ENCODE data around the gene DDX27. TPM values are rescaled to one million over a fixed set of nuclear protein-coding genes. Genes with fewer than 3 reads are reported as not detected.

Gene DDX27
- total and polyA plus RNA-seq, 4 experiments from 2014 or later = 21.6 to 60.4 (median 53.7) TPM

GRCh38 chr20:49286689-49287551 is 67.7 kb downstream of the DDX27 start:
- Mint-ChIP-seq H3K4me1 (peaks cover 21 to 50% (median 38%) of the 10 kb centered on the region in 4 donors), H3K4me3 (peak overlapping the region in 3 of 8 donors; percentile 8 to 37 (median 30)), H3K9me3 (peaks cover 0 to 77% (median 69%) of the 10 kb centered on the region in 8 donors), H3K27me3 (no peaks in the 10 kb centered on the region), H3K27ac (peak overlapping the region; percentile 27 to 96 (median 66)), H3K36me3 (peaks cover 96% of the 10 kb centered on the region in 2 donors)
- intact Hi-C loops (cut with micrococcal nuclease) = no loop called here
- Histone ChIP-seq H3K4me3 (ENCODE audit: low read length in 2 of 2) (no peak overlapping the region), H3K27me3 (ENCODE audit: insufficient read depth, low read length) (no peaks in the 10 kb centered on the region), H3K9me3 (ENCODE audit: control insufficient read depth in 1 of 2, low read length in 2 of 2) (peaks cover 18 to 50% of the 10 kb centered on the region in 2 donors), H3K4me1 (ENCODE audit: insufficient read depth, low read length) (peaks cover 24% of the 10 kb centered on the region), H3K36me3 (ENCODE audit: insufficient read depth, low read length) (peaks cover 90% of the 10 kb centered on the region), H3K27ac (ENCODE audit: low read depth, low read length) (no peak overlapping the region)
- ChIA-PET POLR2A (ENCODE audit: partially characterized antibody) (interaction anchor here (0.8 to 2.8 kb wide), 4 partner anchors 8 to 16 kb away, joined by 4 to 14 read pairs (median 8); partner anchors contain the start of gene ZNFX1), CTCF (ENCODE audit: partially characterized antibody) (no interaction called here)
- DNase-seq = no peak

- Histone ChIP-seq H3K36me3 (ENCODE audit: insufficient read depth, low read length) (peaks cover 82% of the 10 kb centered on the region), H3K9me3 (ENCODE audit: control insufficient read depth in 1 of 2, low read length in 2 of 2) (peaks cover 13 to 43% of the 10 kb centered on the region in 2 donors), H3K4me1 (ENCODE audit: insufficient read depth, low read length) (peaks cover 16% of the 10 kb centered on the region), H3K27ac (ENCODE audit: low read depth, low read length) (no peak overlapping the region), H3K27me3 (ENCODE audit: insufficient read depth, low read length) (no peaks in the 10 kb centered on the region), H3K4me3 (ENCODE audit: low read length in 2 of 2) (no peak overlapping the region)
- peaks cover 14 to 42% (median 32%) of the 10 kb centered on the region in 4 donors for H3K4me1 Mint-ChIP-seq
- no peaks in the 10 kb centered on the region for H3K27me3 Mint-ChIP-seq
- no peak overlapping the region for H3K4me3 Mint-ChIP-seq
- ChIA-PET CTCF (ENCODE audit: partially characterized antibody) (no interaction called here), POLR2A (ENCODE audit: partially characterized antibody) (interaction anchor here (0.8 to 2.8 kb wide), 3 partner anchors 9 to 11 kb away, joined by 4 to 14 read pairs (median 10); partner anchors contain the start of gene ZNFX1)
- intact Hi-C loops (cut with micrococcal nuclease) = no loop called here
- H3K27ac Mint-ChIP-seq = peak overlapping the region in 2 of 7 donors; percentile 31 to 63
- no peak for DNase-seq
- H3K9me3 Mint-ChIP-seq = peaks cover 0 to 75% (median 61%) of the 10 kb centered on the region in 8 donors
- peaks cover 95 to 96% of the 10 kb centered on the region in 2 donors for H3K36me3 Mint-ChIP-seq
Measured at GRCh38 chr20:49287555-49288249, 68.5 kb downstream of the DDX27 start.

- Mint-ChIP-seq H3K36me3 (peaks cover 93 to 95% of the 10 kb centered on the region in 2 donors), H3K27ac (peak overlapping the region in 3 of 7 donors; percentile 29 to 66 (median 63)), H3K27me3 (no peaks in the 10 kb centered on the region), H3K9me3 (peaks cover 0 to 75% (median 59%) of the 10 kb centered on the region in 8 donors), H3K4me3 (no peak overlapping the region), H3K4me1 (peaks cover 10 to 36% (median 26%) of the 10 kb centered on the region in 4 donors)
- H3K4me1 ChIP-seq (ENCODE audit: insufficient read depth, low read length) = peaks cover 10% of the 10 kb centered on the region
- H3K36me3 ChIP-seq (ENCODE audit: insufficient read depth, low read length) = peaks cover 76% of the 10 kb centered on the region
- ChIA-PET POLR2A (ENCODE audit: partially characterized antibody) (interaction anchor here (2.0 to 2.8 kb wide), 2 partner anchors 10 to 12 kb away, joined by 10 to 14 read pairs; partner anchors contain the start of gene ZNFX1), CTCF (ENCODE audit: partially characterized antibody) (no interaction called here)
- peaks cover 12 to 37% of the 10 kb centered on the region in 2 donors for H3K9me3 ChIP-seq (ENCODE audit: control insufficient read depth in 1 of 2, low read length in 2 of 2)
- H3K4me3 ChIP-seq (ENCODE audit: low read length in 2 of 2) = no peak overlapping the region
- H3K27ac ChIP-seq (ENCODE audit: low read depth, low read length) = no peak overlapping the region
- DNase-seq = no peak
- intact Hi-C loops (cut with micrococcal nuclease) = no loop called here
- H3K27me3 ChIP-seq (ENCODE audit: insufficient read depth, low read length) = no peaks in the 10 kb centered on the region
Measured at GRCh38 chr20:49288250-49288751, 69.1 kb downstream of the DDX27 start.

- peaks cover 5 to 29% (median 19%) of the 10 kb centered on the region in 4 donors for H3K4me1 Mint-ChIP-seq
- H3K27ac ChIP-seq (ENCODE audit: low read depth, low read length) = no peak overlapping the region
- peaks cover 12 to 31% of the 10 kb centered on the region in 2 donors for H3K9me3 ChIP-seq (ENCODE audit: control insufficient read depth in 1 of 2, low read length in 2 of 2)
- DNase-seq = no peak
- POLR2A ChIA-PET (ENCODE audit: partially characterized antibody) = interaction anchor here (2.0 to 2.8 kb wide), 2 partner anchors 10 to 13 kb away, joined by 10 to 14 read pairs; partner anchors contain the start of gene ZNFX1
- no peak overlapping the region for H3K4me3 ChIP-seq (ENCODE audit: low read length in 2 of 2)
- CTCF ChIA-PET (ENCODE audit: partially characterized antibody) = no interaction called here
- peaks cover 69% of the 10 kb centered on the region for H3K36me3 ChIP-seq (ENCODE audit: insufficient read depth, low read length)
- intact Hi-C loops (cut with micrococcal nuclease) = no loop called here
- H3K27me3 Mint-ChIP-seq = no peaks in the 10 kb centered on the region
- peaks cover 3% of the 10 kb centered on the region for H3K4me1 ChIP-seq (ENCODE audit: insufficient read depth, low read length)
- H3K9me3 Mint-ChIP-seq = peaks cover 0 to 72% (median 55%) of the 10 kb centered on the region in 8 donors
- H3K27me3 ChIP-seq (ENCODE audit: insufficient read depth, low read length) = no peaks in the 10 kb centered on the region
- H3K4me3 Mint-ChIP-seq = no peak overlapping the region
- peak overlapping the region in 1 of 7 donors; percentile 63 for H3K27ac Mint-ChIP-seq
- peaks cover 88 to 91% of the 10 kb centered on the region in 2 donors for H3K36me3 Mint-ChIP-seq
Measured at GRCh38 chr20:49288784-49289696, 69.8 kb downstream of the DDX27 start.

GRCh38 chr20:49290608-49291191 is 71.5 kb downstream of the DDX27 start:
- Mint-ChIP-seq H3K9me3 (peaks cover 0 to 59% (median 43%) of the 10 kb centered on the region in 8 donors), H3K27me3 (no peaks in the 10 kb centered on the region), H3K36me3 (peaks cover 75 to 86% of the 10 kb centered on the region in 2 donors), H3K4me3 (no peak overlapping the region), H3K4me1 (peaks cover 0 to 14% (median 9%) of the 10 kb centered on the region in 4 donors), H3K27ac (peak overlapping the region in 2 of 7 donors; percentile 16 to 59)
- Histone ChIP-seq H3K9me3 (ENCODE audit: control insufficient read depth in 1 of 2, low read length in 2 of 2) (peaks cover 6 to 23% of the 10 kb centered on the region in 2 donors), H3K36me3 (ENCODE audit: insufficient read depth, low read length) (peaks cover 52% of the 10 kb centered on the region), H3K4me1 (ENCODE audit: insufficient read depth, low read length) (no peaks in the 10 kb centered on the region), H3K27ac (ENCODE audit: low read depth, low read length) (no peak overlapping the region), H3K4me3 (ENCODE audit: low read length in 2 of 2) (no peak overlapping the region), H3K27me3 (ENCODE audit: insufficient read depth, low read length) (no peaks in the 10 kb centered on the region)
- ChIA-PET CTCF (ENCODE audit: partially characterized antibody) (no interaction called here), POLR2A (ENCODE audit: partially characterized antibody) (interaction anchor here (0.9 to 3.7 kb wide), 3 partner anchors 10 to 23 kb away, joined by 3 to 55 read pairs (median 3); partner anchors contain the start of gene ZNFX1)
- intact Hi-C loops (cut with micrococcal nuclease) = no loop called here
- DNase-seq = no peak

- H3K27me3 Mint-ChIP-seq = no peaks in the 10 kb centered on the region
- peaks cover 6 to 18% of the 10 kb centered on the region in 2 donors for H3K9me3 ChIP-seq (ENCODE audit: control insufficient read depth in 1 of 2, low read length in 2 of 2)
- DNase-seq = no peak
- POLR2A ChIA-PET (ENCODE audit: partially characterized antibody) = interaction anchor here (0.9 to 3.7 kb wide), 3 partner anchors 10 to 24 kb away, joined by 3 to 55 read pairs (median 3); partner anchors contain the start of gene ZNFX1
- no peaks in the 10 kb centered on the region for H3K27me3 ChIP-seq (ENCODE audit: insufficient read depth, low read length)
- CTCF ChIA-PET (ENCODE audit: partially characterized antibody) = no interaction called here
- no peaks in the 10 kb centered on the region for H3K4me1 ChIP-seq (ENCODE audit: insufficient read depth, low read length)
- H3K27ac ChIP-seq (ENCODE audit: low read depth, low read length) = no peak overlapping the region
- no peak overlapping the region for H3K4me3 ChIP-seq (ENCODE audit: low read length in 2 of 2)
- H3K4me3 Mint-ChIP-seq = peak overlapping the region in 1 of 8 donors; percentile 4
- peaks cover 47% of the 10 kb centered on the region for H3K36me3 ChIP-seq (ENCODE audit: insufficient read depth, low read length)
- peaks cover 0 to 11% (median 7%) of the 10 kb centered on the region in 4 donors for H3K4me1 Mint-ChIP-seq
- peaks cover 70 to 81% of the 10 kb centered on the region in 2 donors for H3K36me3 Mint-ChIP-seq
- peak overlapping the region in 3 of 7 donors; percentile 16 to 74 (median 59) for H3K27ac Mint-ChIP-seq
- peaks cover 0 to 54% (median 38%) of the 10 kb centered on the region in 8 donors for H3K9me3 Mint-ChIP-seq
- intact Hi-C loops (cut with micrococcal nuclease) = no loop called here
Measured at GRCh38 chr20:49291200-49291599, 72.0 kb downstream of the DDX27 start.
